Umbilical cord (tissue), 2 donors: ENCODE results near the gene RAB1B. TPM values are rescaled to one million over a fixed set of nuclear protein-coding genes. Genes with fewer than 3 reads are reported as not detected.

Source experiments
- DNase-seq: peaks from one replicate; pipeline ENCODE4 v3.0.0-alpha.2; 2015; ENCODE audit warnings: low spot score
- total RNA-seq: library from RNA; depleted of rRNA; stranded (reverse); fragments of >200 nt; gene quantifications from one replicate; pipeline ENCODE4 v1.2.3, GENCODE V29; 2014; ENCODE audit warnings: low replicate concordance; ENCODE audit not compliant: insufficient read depth

Gene RAB1B
- total RNA-seq: 34.7 TPM

GRCh38 chr11:66268244-66268951, at the start of gene RAB1B:
RAB1B (plus strand) TSS chr11:66268639; CDS start chr11:66268680, 41 bp downstream.
- DNase-seq: peak; percentile 100

GRCh38 chr11:66218846-66219620, 49.4 kb upstream of the RAB1B start:
- no peak for DNase-seq

DNA sequence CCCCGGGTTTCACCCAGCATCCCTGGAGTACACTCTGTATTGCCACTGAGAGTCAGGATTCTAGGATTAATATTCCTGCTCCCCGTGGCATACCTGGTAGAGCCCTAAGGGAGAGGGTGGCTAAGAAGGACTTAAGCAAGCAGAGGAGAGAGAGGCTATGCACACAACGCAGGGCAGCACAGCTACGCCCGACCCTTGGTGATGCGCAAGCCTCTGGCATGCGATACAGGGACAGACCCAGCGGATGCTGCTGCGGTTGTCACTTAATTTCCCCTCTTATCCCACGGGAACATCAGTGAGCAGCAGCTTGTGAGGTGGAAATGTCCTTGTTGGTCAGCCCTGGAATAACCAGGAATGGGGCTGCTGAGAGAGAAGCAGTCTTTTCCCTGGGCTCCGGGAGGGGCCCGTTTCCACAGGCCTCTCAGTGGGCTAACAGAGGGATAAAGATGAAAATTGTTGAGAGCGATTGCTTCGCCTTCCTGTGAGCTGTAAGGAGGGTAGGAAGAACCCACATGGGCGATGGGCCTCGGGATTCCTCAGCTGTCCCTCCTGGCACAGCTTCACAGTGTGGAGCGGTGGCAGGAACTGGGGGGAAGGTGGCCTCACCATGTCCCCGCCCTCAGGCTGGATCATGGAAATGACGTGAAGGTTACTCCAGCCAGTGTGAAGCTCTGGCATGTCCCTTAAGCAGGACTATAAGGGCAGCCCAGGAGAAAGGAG, 48.4 kb upstream of the RAB1B start:
- no peak for DNase-seq

- no peak for DNase-seq
These were observed 47.9 kb upstream of the RAB1B start for GRCh38 chr11:66220566-66220935.

- DNase-seq: no peak
These were observed 47.4 kb upstream of the RAB1B start for GRCh38 chr11:66221012-66221411.

GRCh38 chr11:66221726-66222236, 46.7 kb upstream of the RAB1B start:
- peak; percentile 57 for DNase-seq

- DNase-seq: peak; percentile 95
These were observed 45.9 kb upstream of the RAB1B start for GRCh38 chr11:66222358-66223149.

DNA sequence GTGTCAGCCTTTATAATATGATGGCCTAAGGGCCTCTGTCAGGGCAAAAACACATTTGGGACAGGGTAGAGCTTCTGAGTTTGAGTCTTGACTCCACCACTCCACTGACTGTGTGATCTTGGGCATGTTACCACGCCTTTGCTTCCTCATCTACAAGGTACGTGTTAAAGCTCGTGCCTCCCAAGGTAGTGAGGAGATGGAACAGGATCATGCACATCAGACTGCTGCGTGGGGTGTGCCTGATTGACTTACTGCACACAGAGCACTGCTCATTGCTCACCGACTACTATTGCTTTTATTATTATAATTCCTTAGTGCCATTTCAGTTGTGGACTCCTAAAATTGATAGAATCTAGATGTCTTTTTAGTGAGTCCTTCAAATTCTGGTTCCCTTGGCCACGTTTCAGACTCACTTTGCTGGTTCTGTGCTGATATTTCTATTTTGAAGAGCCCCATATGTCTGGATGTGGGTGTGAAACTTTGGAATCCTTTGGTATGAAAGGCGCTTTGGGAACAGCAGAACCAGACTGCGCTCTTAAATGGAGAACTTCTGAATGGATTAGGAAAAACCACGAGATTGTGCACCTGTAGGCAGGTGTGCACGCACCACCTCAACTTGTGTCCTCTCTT, 44.1 kb upstream of the RAB1B start:
- DNase-seq: no peak

GRCh38 chr11:66225066-66225465, 43.4 kb upstream of the RAB1B start:
- DNase-seq: no peak

- DNase-seq: no peak
These were observed 42.3 kb upstream of the RAB1B start for GRCh38 chr11:66226101-66226500.

DNA sequence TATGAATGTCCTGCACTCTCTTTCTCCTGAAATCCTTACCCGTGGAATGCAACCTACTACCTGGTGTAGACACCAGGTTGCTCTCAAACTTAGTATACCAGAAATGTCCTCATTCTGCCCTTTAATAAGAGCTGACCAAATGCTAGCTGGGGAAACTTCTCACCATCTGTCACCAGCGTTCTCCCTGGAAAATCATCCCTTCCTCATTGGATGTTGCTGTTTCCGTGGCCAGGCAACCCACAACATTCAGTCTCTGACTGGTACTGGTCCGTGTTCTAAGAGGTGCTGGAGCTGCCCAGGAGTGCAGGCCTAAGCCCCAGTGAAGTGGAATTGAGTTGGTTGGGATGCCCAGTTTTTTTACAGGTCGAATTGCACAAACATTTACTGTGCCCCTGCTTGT, 40.7 kb upstream of the RAB1B start:
- DNase-seq: no peak

DNA sequence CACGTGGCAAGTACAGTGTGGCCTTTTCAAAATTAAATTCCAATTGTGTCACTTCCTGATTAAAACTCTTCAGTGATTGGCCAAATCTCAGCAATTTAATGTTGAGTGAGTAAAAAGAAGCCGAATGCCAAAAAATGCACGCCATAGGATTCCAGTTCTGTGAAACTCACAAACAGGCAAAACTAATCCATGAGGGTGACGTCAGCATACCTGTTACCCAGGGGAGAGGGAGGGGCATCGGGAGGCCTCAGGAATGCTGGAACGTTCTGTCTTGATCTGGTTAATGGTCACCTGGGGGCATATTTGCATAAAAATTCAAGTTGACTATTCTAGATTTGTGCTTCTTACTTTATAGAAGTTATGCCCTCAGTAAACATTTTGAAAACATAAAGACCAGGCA, 39.9 kb upstream of the RAB1B start:
- DNase-seq: peak; percentile 56

- no peak for DNase-seq
These were observed 38.3 kb upstream of the RAB1B start for GRCh38 chr11:66230156-66230555.

DNA sequence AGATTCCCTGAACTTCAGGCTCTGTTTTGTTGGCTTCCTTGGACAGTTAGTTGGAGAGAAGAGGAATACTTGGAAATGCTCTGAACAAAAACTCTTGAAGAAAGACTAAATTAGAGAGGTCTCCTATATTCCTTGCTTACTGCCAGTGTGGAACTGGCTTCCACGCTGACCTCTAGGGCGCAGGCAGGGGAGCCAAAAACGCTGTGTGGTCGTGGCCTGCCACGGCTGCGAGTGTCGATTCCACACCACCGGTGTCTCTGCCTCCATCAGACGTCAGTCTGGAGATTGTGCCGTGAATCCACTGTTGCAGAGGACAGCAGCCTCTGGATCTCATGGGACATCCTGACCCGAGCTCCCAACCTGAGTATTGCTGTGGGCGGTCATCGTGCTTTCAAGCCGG, 37.5 kb upstream of the RAB1B start:
- DNase-seq: no peak

- no peak for DNase-seq
These were observed 36.9 kb upstream of the RAB1B start for GRCh38 chr11:66231561-66231960.

GRCh38 chr11:66232769-66233168, 35.7 kb upstream of the RAB1B start:
- DNase-seq: no peak

DNA sequence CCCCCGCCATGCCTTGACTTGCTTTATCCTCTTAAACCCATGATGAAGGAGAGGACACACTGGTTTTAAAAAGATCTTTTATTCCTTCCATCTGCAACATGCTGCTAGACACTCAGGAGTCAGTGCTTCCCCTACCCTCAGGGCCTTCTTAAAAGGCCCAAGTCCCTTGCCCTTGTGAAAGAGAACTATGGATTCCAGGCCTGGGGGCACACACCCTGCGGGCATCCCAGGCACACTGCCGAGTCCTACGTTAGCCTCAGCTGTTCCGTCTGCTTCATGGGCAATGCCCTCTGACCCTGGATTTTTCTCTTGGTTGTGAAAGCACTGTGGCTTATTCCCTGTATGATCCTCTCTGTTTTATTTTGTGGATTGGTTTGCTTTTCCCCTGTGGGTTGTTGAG, 35.1 kb upstream of the RAB1B start:
- no peak for DNase-seq

DNA sequence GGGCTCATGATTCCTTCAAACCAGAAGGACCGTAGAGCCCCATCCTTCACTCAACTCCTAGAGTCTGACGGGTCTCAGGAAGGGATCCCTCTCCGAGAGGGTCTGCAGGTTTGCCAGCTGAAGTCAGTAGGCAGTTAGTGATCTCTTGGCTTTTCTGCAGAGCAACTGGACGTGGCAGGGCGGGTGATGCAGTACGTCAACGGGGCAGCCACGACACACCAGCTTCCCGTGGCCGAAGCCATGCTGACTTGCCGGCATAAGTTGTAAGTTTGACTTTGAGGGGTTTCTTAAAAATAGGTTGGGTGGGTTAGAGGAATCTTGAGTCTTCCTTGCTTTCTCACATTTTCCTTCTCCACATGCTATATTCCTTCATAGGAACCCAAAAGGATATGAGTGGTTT, 33.3 kb upstream of the RAB1B start:
- no peak for DNase-seq

DNA sequence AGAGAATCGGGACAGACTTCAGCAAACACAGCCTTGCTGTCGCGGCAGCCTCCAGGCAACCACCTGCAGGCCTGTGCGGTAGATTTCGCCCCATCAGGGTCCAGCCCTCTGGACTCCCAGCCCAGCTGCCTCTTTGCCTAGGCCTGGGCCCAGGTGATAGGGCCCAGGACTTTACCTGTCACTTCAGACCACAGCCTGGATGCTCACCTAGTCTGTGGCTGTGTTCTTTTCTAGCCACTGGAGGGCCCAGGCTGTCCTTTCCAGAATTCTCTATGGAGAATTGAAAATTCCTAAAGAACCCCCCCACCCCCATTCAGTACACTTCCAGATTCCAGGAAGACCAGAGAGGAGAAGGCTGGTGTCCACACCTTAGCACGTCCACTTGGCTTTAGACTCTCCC, 30.6 kb upstream of the RAB1B start:
- no peak for DNase-seq

DNA sequence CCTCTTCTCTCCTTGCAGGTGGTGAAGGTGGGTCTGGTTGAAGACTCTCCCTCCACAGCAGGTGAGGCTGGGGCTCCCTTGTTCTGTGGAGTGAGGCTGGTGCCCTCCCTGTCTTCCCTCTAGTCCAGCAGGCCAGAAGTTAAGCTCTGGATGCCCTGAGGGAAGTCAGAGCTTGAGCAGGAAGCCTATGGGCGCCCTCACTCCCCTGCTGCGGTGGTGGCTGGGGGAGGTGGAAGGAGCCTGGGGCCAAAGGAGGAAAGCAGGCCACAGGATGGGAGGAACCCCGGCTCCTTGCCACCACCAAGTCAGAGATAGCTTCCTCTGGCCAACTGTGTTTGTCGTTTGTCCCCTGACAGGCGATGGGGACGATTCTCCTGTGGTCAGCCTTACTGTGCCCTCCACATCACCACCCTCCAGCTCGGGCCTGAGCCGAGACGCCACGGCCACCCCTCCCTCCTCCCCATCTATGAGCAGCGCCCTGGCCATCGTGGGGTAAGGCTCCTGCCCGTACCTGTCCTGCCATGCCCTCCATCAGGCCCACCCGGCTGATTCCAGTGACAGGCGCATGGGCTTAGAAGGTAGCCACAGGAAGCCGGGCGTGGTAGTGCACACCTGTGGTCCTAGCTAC, 29.5 kb upstream of the RAB1B start:
- DNase-seq: no peak

DNA sequence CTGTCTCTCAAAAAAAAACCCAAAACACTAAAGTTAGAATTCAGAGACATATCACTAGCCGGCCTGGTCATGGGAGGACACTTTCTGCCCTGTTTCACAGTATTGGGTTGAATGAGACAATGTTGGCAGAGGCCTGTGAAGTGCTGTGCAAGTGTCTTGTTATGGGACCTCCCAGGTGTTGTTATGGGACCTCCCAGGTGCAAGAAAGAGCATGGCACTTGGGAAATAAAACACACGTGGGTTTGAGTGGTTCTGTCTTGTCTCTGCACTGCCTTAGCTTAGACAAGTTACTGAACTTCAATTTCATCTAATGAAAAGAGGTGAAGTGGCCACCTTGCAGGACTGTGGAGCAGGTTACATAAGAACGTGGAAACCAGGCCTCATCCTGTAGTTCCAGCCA, 28.9 kb upstream of the RAB1B start:
- DNase-seq: no peak
